PC-3 (cell line): Measurements from ENCODE around the gene ZNF26. TPM values are rescaled to one million over a fixed set of nuclear protein-coding genes. Genes with fewer than 3 reads are reported as not detected.
"Not testable (repeated sequence)": the region's sequence is repeated elsewhere in the genome, so short reads cannot be mapped to it uniquely, and the experiment has no call there.

Experiments used
- ATAC-seq: fragments of 200-7000 bp; cut with Tn5 transposase; 2 replicates; pipeline ENCODE4 v1.9.1; 2020; ENCODE audit warnings: mild to moderate bottlenecking, moderate library complexity
- BruUV-seq: library from RNA; stranded (reverse); fragments of 400-500 nt; replicated peaks from 2 replicates; lab custom pipeline; 2021; lab: Mats Ljungman, UMichigan
- CTCF ChIA-PET: fragments of 300-600 bp; sonication (Branson Sonifier 250); formaldehyde crosslinking; loops from one replicate; lab custom pipeline; 2022; ENCODE audit warnings: antibody characterized with exemption; lab: Charles Lee
- POLR2A ChIA-PET: fragments of 300-600 bp; sonication (Branson Sonifier 250); formaldehyde crosslinking; loops from one replicate; lab custom pipeline; 2022; ENCODE audit warnings: antibody characterized with exemption; ENCODE audit not compliant: unreplicated experiment; lab: Charles Lee
- DNase-seq: peaks from one replicate; pipeline ENCODE4 v3.0.0-alpha.2; 2015
- H2AFZ ChIP-seq: fragments of 300-600 bp; sonication (generic); 2 replicates; pipeline ENCODE4 v1.6.0; 2016; ENCODE audit warnings: antibody characterized with exemption, low read length
- H3F3A ChIP-seq: fragments of 300-600 bp; sonication (generic); one replicate; pipeline ENCODE4 v1.6.0; 2017; ENCODE audit warnings: antibody characterized with exemption, low read length, control low read depth, mild to moderate bottlenecking; ENCODE audit not compliant: unreplicated experiment
- H3K27ac ChIP-seq: fragments of 300-600 bp; sonication (generic); 2 replicates; pipeline ENCODE4 v1.5.1; 2016; ENCODE audit warnings: mild to moderate bottlenecking, low read length
- H3K27me3 ChIP-seq: fragments of 300-600 bp; sonication (generic); 2 replicates; pipeline ENCODE4 v1.6.1; 2016; ENCODE audit warnings: low read length, mixed read lengths
- H3K36me3 ChIP-seq: fragments of 300-600 bp; sonication (generic); 2 replicates; pipeline ENCODE4 v1.6.1; 2016; ENCODE audit warnings: low read depth, mixed run types, low read length, mixed read lengths
- H3K4me1 ChIP-seq: fragments of 300-600 bp; sonication (generic); 2 replicates; pipeline ENCODE4 v1.5.1; 2016; ENCODE audit warnings: low read length; ENCODE audit not compliant: insufficient read depth
- H3K4me2 ChIP-seq: fragments of 300-600 bp; sonication (generic); 2 replicates; pipeline ENCODE4 v1.6.0; 2016; ENCODE audit warnings: low read length
- H3K4me3 ChIP-seq: fragments of 300-600 bp; sonication (generic); 2 replicates; pipeline ENCODE4 v1.5.1; 2016; ENCODE audit warnings: mild to moderate bottlenecking, low read length, mixed read lengths
- H3K79me2 ChIP-seq: fragments of 300-600 bp; sonication (generic); 2 replicates; pipeline ENCODE4 v1.6.1; 2017; ENCODE audit warnings: low read length, mixed read lengths
- H3K9ac ChIP-seq: fragments of 300-600 bp; sonication (generic); 2 replicates; pipeline ENCODE4 v1.6.0; 2016; ENCODE audit warnings: mild to moderate bottlenecking, low read length
- H3K9me2 ChIP-seq: fragments of 300-600 bp; sonication (generic); replicated peaks from 2 replicates; pipeline ENCODE4 v1.6.1; 2016; ENCODE audit warnings: mixed run types, low read length, mixed read lengths
- H3K9me3 ChIP-seq: fragments of 300-600 bp; sonication (generic); 2 replicates; pipeline ENCODE4 v1.6.1; 2016; ENCODE audit warnings: low read length, mixed read lengths
- H4K20me1 ChIP-seq: fragments of 300-600 bp; sonication (generic); 2 replicates; pipeline ENCODE4 v1.6.1; 2016; ENCODE audit warnings: low read length, mixed read lengths
- EZH2 ChIP-seq: fragments of 300-600 bp; sonication (generic); IDR thresholded peaks from one replicate; pipeline ENCODE4 v1.6.1; 2017; ENCODE audit warnings: antibody characterized with exemption, mild to moderate bottlenecking, low read length; ENCODE audit not compliant: unreplicated experiment
- EZH2phosphoT487 ChIP-seq: fragments of 300-600 bp; sonication (generic); IDR thresholded peaks from 2 replicates; pipeline ENCODE4 v1.6.1; 2018; ENCODE audit warnings: mild to moderate bottlenecking, antibody characterized with exemption, low read length, borderline replicate concordance
- intact Hi-C: fragments of 100-400 bp; cut with micrococcal nuclease; formaldehyde crosslinking; loops from 2 replicates; pipeline ENCODE4 v1.9.0; 2023
- total RNA-seq: library from RNA; depleted of rRNA; stranded (reverse); fragments of >200 nt; gene quantifications from 2 replicates; pipeline ENCODE4 v1.2.3, GENCODE V29; 2014
- TF ChIP-seq, protein P1 (sequence below): fragments of 300-600 bp; sonication (generic); conservative IDR thresholded peaks from 2 replicates; pipeline ENCODE4 v1.5.1; 2017; ENCODE audit warnings: antibody characterized with exemption, low read depth, mild to moderate bottlenecking, low read length

The ZNF26 gene
- total RNA-seq, 1 experiment from 2014 or later = 30.2 TPM

DNA sequence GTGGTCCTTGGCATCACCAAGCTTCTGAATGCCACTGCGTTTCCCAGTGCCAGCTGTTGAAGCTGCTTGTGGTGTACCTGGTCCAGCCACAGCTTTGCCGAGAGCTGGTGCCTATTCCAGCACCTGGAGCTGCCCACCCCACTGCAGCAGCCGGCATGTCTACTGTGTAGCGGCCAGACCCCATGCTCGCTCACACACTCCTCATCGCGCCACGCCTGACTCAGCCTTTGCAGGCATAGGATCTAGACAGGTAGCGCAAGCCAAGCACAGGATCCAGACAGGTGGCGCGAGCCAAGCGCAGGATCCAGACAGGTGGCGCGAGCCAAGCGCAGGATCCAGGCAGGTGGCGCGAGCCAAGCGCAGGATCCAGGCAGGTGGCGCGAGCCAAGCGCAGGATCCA, 18.4 kb upstream of the ZNF26 start:
- H3K79me2 ChIP-seq = no peaks in the 10 kb centered on the region
- no peak overlapping the region for H3K9ac ChIP-seq
- H3K27ac ChIP-seq = no peak overlapping the region
- TF ChIP-seq EZH2 (no peak), EZH2phosphoT487 (no peak)
- TF ChIP-seq, protein P1, sequence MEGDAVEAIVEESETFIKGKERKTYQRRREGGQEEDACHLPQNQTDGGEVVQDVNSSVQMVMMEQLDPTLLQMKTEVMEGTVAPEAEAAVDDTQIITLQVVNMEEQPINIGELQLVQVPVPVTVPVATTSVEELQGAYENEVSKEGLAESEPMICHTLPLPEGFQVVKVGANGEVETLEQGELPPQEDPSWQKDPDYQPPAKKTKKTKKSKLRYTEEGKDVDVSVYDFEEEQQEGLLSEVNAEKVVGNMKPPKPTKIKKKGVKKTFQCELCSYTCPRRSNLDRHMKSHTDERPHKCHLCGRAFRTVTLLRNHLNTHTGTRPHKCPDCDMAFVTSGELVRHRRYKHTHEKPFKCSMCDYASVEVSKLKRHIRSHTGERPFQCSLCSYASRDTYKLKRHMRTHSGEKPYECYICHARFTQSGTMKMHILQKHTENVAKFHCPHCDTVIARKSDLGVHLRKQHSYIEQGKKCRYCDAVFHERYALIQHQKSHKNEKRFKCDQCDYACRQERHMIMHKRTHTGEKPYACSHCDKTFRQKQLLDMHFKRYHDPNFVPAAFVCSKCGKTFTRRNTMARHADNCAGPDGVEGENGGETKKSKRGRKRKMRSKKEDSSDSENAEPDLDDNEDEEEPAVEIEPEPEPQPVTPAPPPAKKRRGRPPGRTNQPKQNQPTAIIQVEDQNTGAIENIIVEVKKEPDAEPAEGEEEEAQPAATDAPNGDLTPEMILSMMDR = no peak
- H3K4me3 ChIP-seq = no peak overlapping the region
- no peak overlapping the region for H3K4me2 ChIP-seq
- ATAC-seq (no peak), DNase-seq (no peak)
- H3K27me3 ChIP-seq = no peaks in the 10 kb centered on the region
- peaks cover 3% of the 10 kb centered on the region; the same call in 1 of the 2 replicates for H3K36me3 ChIP-seq
- H3K9me3 ChIP-seq = 0 out of 2 replicates have a peak, but pooled peaks cover 6% of the 10 kb centered on the region
- intact Hi-C loops = no loop called here
- no peaks in the 10 kb centered on the region for H3K4me1 ChIP-seq
- POLR2A ChIA-PET = no interaction called here
- H4K20me1 ChIP-seq = no peaks in the 10 kb centered on the region
- no peak overlapping the region for H2AFZ ChIP-seq
- H3F3A ChIP-seq = no peaks in the 10 kb centered on the region
- CTCF ChIA-PET = interaction anchor here (0.6 kb wide), 1 partner anchor 42 kb away, joined by 5 read pairs; no protein-coding TSS in a partner anchor
- H3K9me2 ChIP-seq = no peaks in the 10 kb centered on the region
- BruUV-seq = no TSS peak

DNA sequence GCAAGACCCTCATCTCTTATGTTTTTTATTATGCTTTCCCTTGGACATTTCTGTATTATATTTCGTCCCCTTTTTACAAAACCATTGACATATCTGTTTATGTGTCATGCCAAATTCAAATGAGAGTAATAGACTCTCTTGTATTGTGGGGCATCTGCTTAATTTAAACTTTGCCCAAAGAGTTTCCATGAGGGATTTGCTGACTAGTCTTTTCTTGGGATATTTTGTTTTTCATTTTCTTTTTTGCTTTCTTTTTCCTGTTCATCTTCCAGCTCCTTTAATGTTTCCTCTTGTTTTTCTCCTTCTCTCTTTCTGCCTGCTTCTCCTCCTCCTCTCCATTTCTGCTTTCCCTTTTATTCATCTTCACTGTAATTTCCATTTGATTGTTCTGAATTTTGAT, 13.8 kb upstream of the ZNF26 start:
- Histone ChIP-seq H3K9me2 (no peaks in the 10 kb centered on the region), H3K4me1 (no peaks in the 10 kb centered on the region), H2AFZ (no peak overlapping the region), H3K4me2 (no peak overlapping the region), H3K27ac (no peak overlapping the region), H3K36me3 (no peaks in the 10 kb centered on the region), H3F3A (no peaks in the 10 kb centered on the region), H3K9ac (no peak overlapping the region), H4K20me1 (no peaks in the 10 kb centered on the region), H3K79me2 (no peaks in the 10 kb centered on the region), H3K27me3 (no peaks in the 10 kb centered on the region), H3K9me3 (no peaks in the 10 kb centered on the region), H3K4me3 (no peak overlapping the region)
- ATAC-seq (no peak), DNase-seq (no peak)
- no TSS peak for BruUV-seq
- ChIA-PET CTCF (no interaction called here), POLR2A (no interaction called here)
- intact Hi-C loops = no loop called here
- TF ChIP-seq EZH2phosphoT487 (no peak), EZH2 (no peak)
- TF ChIP-seq, protein P1 = no peak

DNA sequence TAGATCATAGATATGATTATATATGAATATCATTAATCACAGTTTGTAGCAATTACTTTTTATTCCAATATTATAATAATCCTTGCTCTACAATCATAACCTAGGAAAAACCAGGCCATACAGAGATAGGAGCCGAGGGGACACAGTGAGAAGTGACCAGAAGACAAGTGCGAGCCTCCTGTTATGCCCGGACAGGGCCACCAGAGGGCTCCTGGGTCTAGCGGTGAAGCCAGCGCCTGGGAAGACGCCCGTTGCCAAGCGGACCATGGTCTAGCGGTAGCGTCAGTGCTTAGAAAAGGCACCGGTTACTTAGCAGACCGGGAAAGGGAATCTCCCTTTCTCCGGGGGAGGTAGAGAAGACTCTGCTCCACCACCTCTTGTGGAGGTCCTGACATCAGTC, 9.3 kb upstream of the ZNF26 start:
- H3K36me3 ChIP-seq, H3K4me3 ChIP-seq, H3K27ac ChIP-seq, H3K9me2 ChIP-seq, BruUV-seq, H3K9ac ChIP-seq, H3K27me3 ChIP-seq, H2AFZ ChIP-seq, POLR2A ChIA-PET, H3K79me2 ChIP-seq, H3K4me2 ChIP-seq, H3F3A ChIP-seq, H3K4me1 ChIP-seq, CTCF ChIA-PET, H4K20me1 ChIP-seq, intact Hi-C loops, H3K9me3 ChIP-seq: not testable (repeated sequence)
- peak; percentile 71 for DNase-seq
- TF ChIP-seq, protein P1 = peak; percentile 63
- ATAC-seq = 0 out of 2 replicates have a peak, but pooled peaks have one; percentile 13
